Caco-2 (cell line): ENCODE results near the gene OR7A5. TPM values are rescaled to one million over a fixed set of nuclear protein-coding genes. Genes with fewer than 3 reads are reported as not detected.
"Not testable (repeated sequence)": the region's sequence is repeated elsewhere in the genome, so short reads cannot be mapped to it uniquely, and the experiment has no call there.

Source experiments
- BruUV-seq: library from RNA; stranded (reverse); fragments of 400-500 nt; replicated peaks from 2 replicates; lab custom pipeline; 2021; lab: Mats Ljungman, UMichigan
- CTCF ChIA-PET: fragments of 300-600 bp; sonication (Branson Sonifier 250); formaldehyde crosslinking; loops from one replicate; lab custom pipeline; 2022; ENCODE audit warnings: antibody characterized with exemption; lab: Charles Lee
- POLR2A ChIA-PET: fragments of 300-600 bp; sonication (Branson Sonifier 250); formaldehyde crosslinking; loops from one replicate; lab custom pipeline; 2022; ENCODE audit warnings: antibody characterized with exemption; lab: Charles Lee
- DNase-seq, 2 experiments: peaks; one replicate each; pipeline versions ENCODE4 v3.0.0 to v3.0.0-alpha.2; 2020 to 2022
- H3K27me3 ChIP-seq: replicated peaks from 2 replicates; pipeline ENCODE4 v1.6.0; 2011; ENCODE audit warnings: low read length; ENCODE audit not compliant: control insufficient read depth, insufficient read depth
- H3K36me3 ChIP-seq: 2 replicates; pipeline ENCODE4 v1.5.1; 2011; ENCODE audit warnings: low read length; ENCODE audit not compliant: control insufficient read depth, insufficient read depth
- H3K4me1 ChIP-seq: fragments of 250-450 bp; sonication (Bioruptor Pico); 2 replicates; pipeline ENCODE4 v1.5.1; 2020; ENCODE audit warnings: mild to moderate bottlenecking
- H3K4me3 ChIP-seq: 2 replicates; pipeline ENCODE4 v1.5.1; 2011; ENCODE audit warnings: low read depth, mild to moderate bottlenecking, control low read depth, low read length
- H3K9me3 ChIP-seq: fragments of 250-450 bp; sonication (Bioruptor Pico); 2 replicates; pipeline ENCODE4 v1.5.1; 2020; ENCODE audit warnings: mild to moderate bottlenecking, moderate library complexity
- H3K27ac Mint-ChIP-seq: one replicate; pipeline ENCODE4 v1.8.0; 2022; ENCODE audit warnings: mixed read lengths; ENCODE audit not compliant: unreplicated experiment
- H3K27me3 Mint-ChIP-seq: one replicate; pipeline ENCODE4 v1.8.0; 2022; ENCODE audit warnings: mixed read lengths; ENCODE audit not compliant: insufficient read depth, unreplicated experiment
- H3K36me3 Mint-ChIP-seq: one replicate; pipeline ENCODE4 v1.8.0; 2022; ENCODE audit warnings: mild to moderate bottlenecking, mixed read lengths; ENCODE audit not compliant: insufficient read depth, unreplicated experiment
- H3K4me1 Mint-ChIP-seq: one replicate; pipeline ENCODE4 v1.8.0; 2022; ENCODE audit warnings: low read depth, mixed read lengths; ENCODE audit not compliant: unreplicated experiment
- H3K4me3 Mint-ChIP-seq: one replicate; pipeline ENCODE4 v1.8.0; 2022; ENCODE audit warnings: mild to moderate bottlenecking, moderate library complexity, mixed read lengths; ENCODE audit not compliant: unreplicated experiment
- H3K9me3 Mint-ChIP-seq: one replicate; pipeline ENCODE4 v1.8.0; 2022; ENCODE audit warnings: mixed read lengths; ENCODE audit not compliant: unreplicated experiment
- CTCF ChIP-seq, 2 experiments: fragments of 200-600 bp in 1 of 2; IDR thresholded peaks; 1 replicate in 1 of 2; 2 replicates in 1 of 2; pipeline versions ENCODE4 v1.5.1 to v1.8.0; 2011 to 2022; ENCODE audit warnings: antibody characterized with exemption in 1 of 2, control low read depth in 1 of 2, inconsistent platforms in 1 of 2, low read depth in 1 of 2, low read length in 1 of 2, mild to moderate bottlenecking in 1 of 2, moderate library complexity in 1 of 2; ENCODE audit not compliant: insufficient read depth in 1 of 2, severe bottlenecking in 1 of 2, unreplicated experiment in 1 of 2
- intact Hi-C: fragments of 100-400 bp; cut with micrococcal nuclease; formaldehyde crosslinking; loops from one replicate; pipeline ENCODE4 v1.10.0; 2022; ENCODE audit not compliant: unreplicated experiment
- total RNA-seq: library from RNA; stranded (reverse); gene quantifications from 2 replicates; pipeline ENCODE4 v1.2.3, GENCODE V29; 2022

OR7A5 gene
- total RNA-seq, 1 experiment from 2014 or later, result not detected

- no peaks in the 10 kb centered on the region for H3K4me1 Mint-ChIP-seq
- H3K9me3 Mint-ChIP-seq, result no peaks in the 10 kb centered on the region
- no TSS peak for BruUV-seq
- Histone ChIP-seq H3K36me3 (no peaks in the 10 kb centered on the region), H3K4me1 (no peaks in the 10 kb centered on the region), H3K4me3 (no peak overlapping the region), H3K27me3 (no peaks in the 10 kb centered on the region), H3K9me3 (no peaks in the 10 kb centered on the region)
- no peak for DNase-seq
- no peak overlapping the region for H3K27ac Mint-ChIP-seq
- H3K36me3 Mint-ChIP-seq, result no peaks in the 10 kb centered on the region
- ChIA-PET POLR2A (no interaction called here), CTCF (no interaction called here)
- intact Hi-C loops, result no loop called here
- TF ChIP-seq CTCF (IDR thresholded peaks at IDR 0.05; ENCODE audit: insufficient read depth in 1 of 2, low read depth in 1 of 2, low read length in 1 of 2, severe bottlenecking in 1 of 2, unreplicated experiment in 1 of 2), result no peak
- peaks cover 9% of the 10 kb centered on the region for H3K27me3 Mint-ChIP-seq
- H3K4me3 Mint-ChIP-seq, result no peak overlapping the region
Observed at GRCh38 chr19:14795078-14795721, 39.8 kb downstream of the OR7A5 start.

- H3K36me3 Mint-ChIP-seq, H3K27ac Mint-ChIP-seq, H3K36me3 ChIP-seq, H3K27me3 Mint-ChIP-seq, H3K4me3 ChIP-seq, H3K9me3 ChIP-seq, DNase-seq, H3K27me3 ChIP-seq, H3K9me3 Mint-ChIP-seq, POLR2A ChIA-PET, H3K4me1 ChIP-seq, H3K4me3 Mint-ChIP-seq, intact Hi-C loops, H3K4me1 Mint-ChIP-seq, BruUV-seq, CTCF ChIA-PET: not testable (repeated sequence)
Observed at GRCh38 chr19:14792250-14792649, 42.7 kb downstream of the OR7A5 start.

DNA sequence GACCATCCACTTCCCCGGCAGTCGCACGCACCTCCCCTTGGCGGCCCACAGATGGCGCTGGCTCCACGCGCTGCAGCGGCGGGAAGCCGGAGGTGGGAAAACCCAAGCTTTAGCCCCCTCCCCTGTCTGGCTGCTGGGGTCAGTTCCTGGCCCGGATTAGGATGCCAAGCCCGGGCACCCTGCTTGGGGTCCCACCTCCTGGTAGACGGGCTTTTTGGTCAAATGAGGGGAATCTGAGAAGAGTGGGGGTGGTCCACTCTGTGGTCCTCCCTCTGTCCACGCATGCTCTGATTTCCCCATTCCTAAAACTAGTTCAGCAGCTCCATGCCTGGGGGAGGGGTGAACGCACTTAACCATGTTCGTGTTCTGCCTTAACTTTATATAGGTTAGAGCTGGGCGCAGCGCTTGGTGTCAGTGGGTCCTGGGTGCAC is 48.5 kb downstream of the OR7A5 start:
- no peaks in the 10 kb centered on the region for H3K9me3 ChIP-seq
- no peaks in the 10 kb centered on the region for H3K4me1 ChIP-seq
- POLR2A ChIA-PET, result no interaction called here
- CTCF ChIA-PET, result interaction anchor here (0.6 kb wide), 1 partner anchor 80 kb away, joined by 3 read pairs; no protein-coding TSS in a partner anchor
- H3K36me3 ChIP-seq, result no peaks in the 10 kb centered on the region
- H3K4me3 Mint-ChIP-seq, result no peak overlapping the region
- BruUV-seq, result no TSS peak
- no peak overlapping the region for H3K27ac Mint-ChIP-seq
- no peaks in the 10 kb centered on the region for H3K9me3 Mint-ChIP-seq
- H3K27me3 ChIP-seq, result no peaks in the 10 kb centered on the region
- intact Hi-C loops, result loop anchor here (10.0 kb wide), 1 partner anchor 212 kb away; the partner anchor contains the start of gene NDUFB7
- H3K36me3 Mint-ChIP-seq, result no peaks in the 10 kb centered on the region
- TF ChIP-seq CTCF (IDR thresholded peaks at IDR 0.05; ENCODE audit: insufficient read depth in 1 of 2, low read depth in 1 of 2, low read length in 1 of 2, severe bottlenecking in 1 of 2, unreplicated experiment in 1 of 2), result peak; percentile 11 to 40
- DNase-seq, result peak in 1 of 2 experiments; percentile 3
- no peak overlapping the region for H3K4me3 ChIP-seq
- no peaks in the 10 kb centered on the region for H3K4me1 Mint-ChIP-seq
- H3K27me3 Mint-ChIP-seq, result no peaks in the 10 kb centered on the region

DNA sequence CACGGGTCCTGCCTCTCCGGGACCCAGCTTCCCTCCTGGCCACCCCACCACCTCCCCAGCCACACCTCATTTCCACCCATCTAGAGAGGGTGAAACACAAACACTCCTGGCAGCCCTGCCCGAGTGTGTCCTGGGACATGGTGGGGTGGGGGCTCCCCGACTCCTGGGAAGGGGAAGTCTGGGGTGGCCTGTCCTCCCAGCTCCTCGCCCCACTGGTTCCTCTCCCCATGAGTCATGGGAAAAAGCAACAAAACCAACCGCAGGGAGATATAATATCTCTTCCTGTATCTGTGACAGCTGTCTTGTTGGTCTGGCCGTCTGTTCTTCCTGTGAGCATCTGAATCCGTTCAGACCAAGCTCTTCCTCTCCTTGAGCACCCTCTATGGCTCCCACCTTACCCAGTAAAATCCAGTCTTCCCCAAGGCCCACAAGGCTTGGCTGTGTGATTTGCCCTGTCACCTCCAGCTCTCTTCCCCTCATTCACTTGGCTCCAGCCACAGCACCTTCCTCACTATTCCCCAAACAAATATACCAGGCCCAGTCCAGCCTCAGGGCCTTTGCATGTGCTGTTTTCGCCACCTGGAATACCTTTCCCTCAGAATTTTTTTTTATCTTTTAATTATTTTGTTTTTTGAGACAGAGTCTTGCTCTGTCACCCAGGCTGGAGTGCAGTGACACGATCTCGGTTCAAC is 49.7 kb downstream of the OR7A5 start:
- H3K27ac Mint-ChIP-seq, DNase-seq, POLR2A ChIA-PET, BruUV-seq, H3K4me1 ChIP-seq, H3K27me3 Mint-ChIP-seq, H3K4me3 Mint-ChIP-seq, H3K9me3 ChIP-seq, H3K36me3 Mint-ChIP-seq, H3K4me1 Mint-ChIP-seq, H3K4me3 ChIP-seq, H3K36me3 ChIP-seq, H3K9me3 Mint-ChIP-seq, CTCF ChIA-PET, H3K27me3 ChIP-seq: not testable (repeated sequence)
- intact Hi-C loops, result loop anchor here (10.0 kb wide), 1 partner anchor 210 kb away; the partner anchor contains the start of gene NDUFB7

DNA sequence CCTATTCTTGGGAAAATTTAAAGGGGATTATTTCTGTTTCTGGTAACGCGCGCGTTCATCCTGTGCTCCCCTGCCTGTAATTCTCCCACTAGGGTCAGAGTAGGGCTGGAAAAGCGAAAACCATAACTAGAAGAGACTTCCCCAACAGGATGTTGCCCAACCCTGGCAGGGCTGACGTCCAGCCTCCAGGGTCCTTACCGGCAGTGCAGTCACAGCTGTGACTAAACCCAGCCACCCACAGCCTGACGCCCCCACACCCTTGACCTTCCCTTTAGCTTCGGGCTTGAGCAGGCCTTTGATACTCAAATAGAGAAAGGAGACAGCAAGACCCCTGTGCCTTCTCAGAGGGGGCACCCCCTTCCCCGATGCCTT is 50.3 kb downstream of the OR7A5 start:
- H3K9me3 ChIP-seq, DNase-seq, POLR2A ChIA-PET, H3K27me3 Mint-ChIP-seq, H3K9me3 Mint-ChIP-seq, CTCF ChIA-PET, H3K27ac Mint-ChIP-seq, H3K4me1 ChIP-seq, H3K27me3 ChIP-seq, H3K36me3 Mint-ChIP-seq, H3K4me3 Mint-ChIP-seq, H3K36me3 ChIP-seq, BruUV-seq, H3K4me1 Mint-ChIP-seq, H3K4me3 ChIP-seq: not testable (repeated sequence)
- intact Hi-C loops, result loop anchor here (10.0 kb wide), 1 partner anchor 210 kb away; the partner anchor contains the start of gene NDUFB7
